PC-3 (cell line): ENCODE results near the gene TRIM56.

Experiments
- CTCF ChIP-seq: fragments of 300-600 bp; sonication (generic); conservative IDR thresholded peaks from 2 replicates; pipeline ENCODE4 v1.5.1; 2017; ENCODE audit warnings: antibody characterized with exemption, low read depth, mild to moderate bottlenecking, low read length
- EZH2 ChIP-seq: fragments of 300-600 bp; sonication (generic); IDR thresholded peaks from one replicate; pipeline ENCODE4 v1.6.1; 2017; ENCODE audit warnings: antibody characterized with exemption, mild to moderate bottlenecking, low read length; ENCODE audit not compliant: unreplicated experiment
- EZH2phosphoT487 ChIP-seq: fragments of 300-600 bp; sonication (generic); IDR thresholded peaks from 2 replicates; pipeline ENCODE4 v1.6.1; 2018; ENCODE audit warnings: mild to moderate bottlenecking, antibody characterized with exemption, low read length, borderline replicate concordance

- no peak for TF ChIP-seq CTCF
- no peak for TF ChIP-seq EZH2phosphoT487
- TF ChIP-seq EZH2, result no peak
Observed at GRCh38 chr7:101114492-101114891, 29.2 kb downstream of the TRIM56 start.
